Astrocyte of the spinal cord (primary cell): Measurements from ENCODE around the gene MCF2L2.
"Not testable (repeated sequence)": the region's sequence is repeated elsewhere in the genome, so short reads cannot be mapped to it uniquely, and the experiment has no call there.

ENCODE experiments used
- DNase-seq: peaks from one replicate; pipeline ENCODE4 v3.0.0; 2011; ENCODE audit warnings: low read depth, low spot score
- H3K4me3 ChIP-seq: 2 replicates; pipeline ENCODE4 v1.5.1; 2011; ENCODE audit warnings: low read depth, mild to moderate bottlenecking, low read length, moderate library complexity
- CTCF ChIP-seq: IDR thresholded peaks from 2 replicates; pipeline ENCODE4 v1.5.1; 2012; ENCODE audit warnings: low read depth, mild to moderate bottlenecking, low read length, inconsistent platforms
- in situ Hi-C: cut with HindIII; loops from 2 replicates; pipeline ENCODE4 v1.10.0; 2017; ENCODE audit warnings: low sequenced_read_pairs

The MCF2L2 gene

GRCh38 chr3:183443395-183444385 lies 15.3 kb upstream of the MCF2L2 start:
- H3K4me3 ChIP-seq: no peak overlapping the region
- TF ChIP-seq CTCF: no peak
- in situ Hi-C loops: no loop called here
- DNase-seq: no peak

- TF ChIP-seq CTCF: no peak
- no peak overlapping the region for H3K4me3 ChIP-seq
- in situ Hi-C loops: no loop called here
- no peak for DNase-seq
Measured at GRCh38 chr3:183442994-183443393, 14.6 kb upstream of the MCF2L2 start.

GRCh38 chr3:183440521-183440920 lies 12.1 kb upstream of the MCF2L2 start:
- DNase-seq, in situ Hi-C loops, H3K4me3 ChIP-seq: not testable (repeated sequence)

- no peak for DNase-seq
- TF ChIP-seq CTCF: no peak
- H3K4me3 ChIP-seq: no peak overlapping the region
- in situ Hi-C loops: no loop called here
Measured at GRCh38 chr3:183439515-183439914, 11.1 kb upstream of the MCF2L2 start.

GRCh38 chr3:183438735-183439134 lies 10.3 kb upstream of the MCF2L2 start:
- DNase-seq: no peak
- no peak overlapping the region for H3K4me3 ChIP-seq
- in situ Hi-C loops: no loop called here
- no peak for TF ChIP-seq CTCF

- in situ Hi-C loops: no loop called here
- no peak overlapping the region for H3K4me3 ChIP-seq
- no peak for DNase-seq
- TF ChIP-seq CTCF: no peak
Measured at GRCh38 chr3:183437666-183438564, 9.5 kb upstream of the MCF2L2 start.

GRCh38 chr3:183437061-183437460 lies 8.6 kb upstream of the MCF2L2 start:
- DNase-seq: no peak
- no peak for TF ChIP-seq CTCF
- in situ Hi-C loops: no loop called here
- no peak overlapping the region for H3K4me3 ChIP-seq
